NB4 (cell line): ENCODE measurements around the gene CCDC9B.

Experiments used
- DNase-seq: peaks from one replicate; pipeline ENCODE4 v3.0.0; 2010; ENCODE audit warnings: low read depth
- H3K4me3 ChIP-seq: one replicate; pipeline ENCODE4 v1.5.1; 2011; ENCODE audit warnings: mild to moderate bottlenecking, low read depth, low read length, moderate library complexity
- MYC ChIP-seq: IDR thresholded peaks from 2 replicates; pipeline ENCODE4 v1.6.1; 2011; ENCODE audit warnings: low read depth, low read length
- POLR2A ChIP-seq: IDR thresholded peaks from 2 replicates; pipeline ENCODE4 v1.6.1; 2011; ENCODE audit warnings: mild to moderate bottlenecking; ENCODE audit not compliant: insufficient read length; ENCODE audit errors: extremely low read depth
- TF ChIP-seq, protein P1 (sequence below): IDR thresholded peaks from one replicate; pipeline ENCODE4 v1.5.1; 2012; ENCODE audit warnings: low read depth, low read length
- TF ChIP-seq, protein P2 (sequence below): IDR thresholded peaks from 2 replicates; pipeline ENCODE4 v1.6.1; 2011; ENCODE audit warnings: low read depth, low read length

The CCDC9B gene

DNA sequence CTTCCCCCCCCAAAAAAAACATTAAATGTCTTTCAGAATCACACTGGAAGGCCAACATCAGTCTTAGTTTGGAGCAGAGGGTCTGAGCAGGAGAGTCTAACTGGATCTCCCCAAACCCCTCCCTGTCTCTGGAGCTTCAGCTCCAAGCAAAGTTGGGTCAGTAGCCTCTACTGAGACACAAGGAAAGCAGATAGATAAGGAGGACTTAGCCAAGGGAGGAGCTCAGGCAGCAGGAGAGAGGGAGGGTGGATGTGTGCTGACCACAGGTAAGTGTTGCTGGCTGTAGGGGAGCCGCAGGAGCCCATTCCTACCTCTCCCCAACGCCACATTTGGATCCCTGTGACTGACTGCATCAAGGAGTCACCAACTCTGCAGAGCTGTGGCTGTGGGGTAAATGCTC lies 40.0 kb downstream of the CCDC9B start:
- no peak for DNase-seq
- no peak overlapping the region for H3K4me3 ChIP-seq
- TF ChIP-seq, protein P1, sequence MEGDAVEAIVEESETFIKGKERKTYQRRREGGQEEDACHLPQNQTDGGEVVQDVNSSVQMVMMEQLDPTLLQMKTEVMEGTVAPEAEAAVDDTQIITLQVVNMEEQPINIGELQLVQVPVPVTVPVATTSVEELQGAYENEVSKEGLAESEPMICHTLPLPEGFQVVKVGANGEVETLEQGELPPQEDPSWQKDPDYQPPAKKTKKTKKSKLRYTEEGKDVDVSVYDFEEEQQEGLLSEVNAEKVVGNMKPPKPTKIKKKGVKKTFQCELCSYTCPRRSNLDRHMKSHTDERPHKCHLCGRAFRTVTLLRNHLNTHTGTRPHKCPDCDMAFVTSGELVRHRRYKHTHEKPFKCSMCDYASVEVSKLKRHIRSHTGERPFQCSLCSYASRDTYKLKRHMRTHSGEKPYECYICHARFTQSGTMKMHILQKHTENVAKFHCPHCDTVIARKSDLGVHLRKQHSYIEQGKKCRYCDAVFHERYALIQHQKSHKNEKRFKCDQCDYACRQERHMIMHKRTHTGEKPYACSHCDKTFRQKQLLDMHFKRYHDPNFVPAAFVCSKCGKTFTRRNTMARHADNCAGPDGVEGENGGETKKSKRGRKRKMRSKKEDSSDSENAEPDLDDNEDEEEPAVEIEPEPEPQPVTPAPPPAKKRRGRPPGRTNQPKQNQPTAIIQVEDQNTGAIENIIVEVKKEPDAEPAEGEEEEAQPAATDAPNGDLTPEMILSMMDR: no peak
- TF ChIP-seq, protein P2, sequence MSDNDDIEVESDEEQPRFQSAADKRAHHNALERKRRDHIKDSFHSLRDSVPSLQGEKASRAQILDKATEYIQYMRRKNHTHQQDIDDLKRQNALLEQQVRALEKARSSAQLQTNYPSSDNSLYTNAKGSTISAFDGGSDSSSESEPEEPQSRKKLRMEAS: no peak
- no peak for TF ChIP-seq MYC
- no peak for TF ChIP-seq POLR2A

DNA sequence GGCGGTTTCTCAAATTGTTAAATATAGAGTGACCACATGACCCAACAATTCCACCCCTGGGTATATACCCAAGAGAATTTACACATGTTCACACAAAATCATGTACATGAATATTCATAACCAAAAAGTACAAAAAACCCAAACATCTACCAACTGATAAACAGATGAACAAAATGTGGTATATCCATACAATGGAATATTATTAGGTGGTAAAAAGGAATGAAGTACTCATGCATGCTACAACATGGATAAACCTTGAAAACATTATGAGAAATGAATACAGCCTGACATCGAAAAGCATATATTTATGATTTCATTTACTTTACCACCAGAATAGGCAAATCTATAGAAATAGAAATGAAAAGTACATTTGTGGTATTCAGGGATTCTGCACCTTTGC lies 40.4 kb downstream of the CCDC9B start:
- no peak for DNase-seq
- no peak overlapping the region for H3K4me3 ChIP-seq
- TF ChIP-seq, protein P2: no peak
- TF ChIP-seq, protein P1: no peak
- no peak for TF ChIP-seq POLR2A
- no peak for TF ChIP-seq MYC

DNA sequence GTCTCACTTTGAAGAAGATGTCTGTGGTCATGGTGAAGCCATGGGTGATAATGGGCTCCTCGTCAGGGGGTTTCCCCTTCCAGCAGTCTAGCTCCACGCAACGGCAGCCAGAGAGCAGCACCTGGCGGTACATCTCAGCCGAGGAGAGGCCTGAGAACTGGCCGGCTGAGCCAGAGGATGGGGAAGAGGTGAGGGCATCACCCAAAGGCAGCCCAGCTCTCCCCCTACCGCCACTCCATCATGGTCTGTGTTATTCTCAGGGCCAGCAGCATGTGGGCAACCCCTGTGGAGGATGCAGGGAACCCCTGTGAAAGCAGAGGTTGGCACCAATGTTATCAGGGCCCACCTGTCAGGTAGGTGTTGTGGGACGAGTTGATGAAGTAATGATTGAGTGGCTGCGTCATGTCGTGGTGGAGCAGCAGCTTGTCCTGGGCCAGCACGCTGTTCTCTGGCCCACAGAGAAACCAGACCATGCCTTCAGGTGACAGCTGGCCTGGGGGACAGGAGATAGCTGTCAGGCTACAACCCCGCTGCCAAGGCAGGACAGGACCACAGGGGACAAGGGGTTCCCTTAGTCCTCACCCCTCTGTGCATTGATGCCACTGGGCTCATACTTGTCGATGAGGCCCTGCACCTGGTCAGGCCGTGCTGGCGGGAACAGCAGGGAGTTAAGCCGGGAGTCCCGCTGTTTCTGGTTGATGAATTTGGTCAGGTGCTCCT lies 42.4 kb downstream of the CCDC9B start:
- no peak for TF ChIP-seq MYC
- no peak for TF ChIP-seq POLR2A
- TF ChIP-seq, protein P1: no peak
- TF ChIP-seq, protein P2: no peak
- no peak for DNase-seq
- H3K4me3 ChIP-seq: no peak overlapping the region

DNA sequence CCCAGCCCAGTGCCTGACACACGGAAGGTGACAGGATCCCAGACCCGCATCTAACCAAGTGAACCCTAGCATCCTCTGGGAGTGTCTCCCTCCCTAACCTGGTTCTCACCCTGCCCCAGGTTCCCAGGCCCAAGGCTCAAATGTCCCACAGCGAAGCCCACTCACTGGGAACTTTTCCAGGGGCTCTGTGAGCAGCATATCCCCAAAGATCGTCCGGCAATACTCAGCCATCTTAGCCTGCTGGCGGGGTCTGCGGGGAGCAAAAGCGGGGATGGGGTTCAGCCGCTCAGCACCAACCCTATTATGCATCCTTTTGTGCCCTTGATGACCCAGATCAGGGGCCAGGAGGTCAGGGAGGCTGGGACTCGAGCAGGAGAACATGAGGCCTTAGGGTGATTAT lies 43.4 kb downstream of the CCDC9B start:
- H3K4me3 ChIP-seq: no peak overlapping the region
- no peak for TF ChIP-seq MYC
- TF ChIP-seq, protein P2: no peak
- no peak for TF ChIP-seq POLR2A
- TF ChIP-seq, protein P1: no peak
- DNase-seq: no peak

DNA sequence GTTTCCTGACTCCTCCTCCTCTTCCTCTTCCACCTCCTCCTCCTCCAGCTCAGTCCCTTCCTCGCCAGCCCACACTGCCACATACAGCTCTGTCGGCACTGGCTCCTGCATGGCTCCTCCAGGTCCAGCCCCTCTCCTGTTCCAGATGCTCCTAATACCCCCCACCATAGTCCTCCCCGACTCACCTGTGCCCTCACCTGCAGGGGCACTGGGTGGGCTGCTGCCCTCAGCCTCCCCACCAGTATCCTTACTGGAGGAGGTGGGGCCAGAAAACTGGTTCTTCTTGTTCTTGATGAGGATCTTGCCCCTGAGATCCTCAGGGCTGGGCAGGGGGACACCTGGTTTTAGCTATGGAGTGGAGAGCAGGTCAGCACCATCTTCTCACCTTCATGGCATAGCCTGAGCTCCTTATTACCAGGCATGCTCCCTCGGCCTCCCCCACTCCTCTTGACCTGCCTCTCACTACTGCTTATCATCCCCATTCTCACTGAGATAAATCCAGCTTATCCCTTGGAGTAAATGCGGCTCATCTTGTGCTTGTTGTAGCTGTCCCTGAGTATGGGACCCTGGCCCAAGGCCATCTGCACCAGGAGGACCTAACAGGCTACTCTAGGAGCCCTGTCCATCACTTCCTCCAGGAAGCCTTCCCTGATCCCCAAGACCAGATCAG lies 44.0 kb downstream of the CCDC9B start:
- DNase-seq: no peak
- H3K4me3 ChIP-seq: no peak overlapping the region
- TF ChIP-seq POLR2A (no peak), MYC (no peak)
- TF ChIP-seq, protein P1: no peak
- TF ChIP-seq, protein P2: no peak
